Endothelial cell of hepatic sinusoid (primary cell): ENCODE results near the gene TRIM67.
"Not testable (repeated sequence)": the region's sequence is repeated elsewhere in the genome, so short reads cannot be mapped to it uniquely, and the experiment has no call there.

Experiments used
- in situ Hi-C: cut with HindIII; loops from 2 replicates; pipeline ENCODE4 v1.10.0; 2017; ENCODE audit warnings: low sequenced_read_pairs

The TRIM67 gene

DNA sequence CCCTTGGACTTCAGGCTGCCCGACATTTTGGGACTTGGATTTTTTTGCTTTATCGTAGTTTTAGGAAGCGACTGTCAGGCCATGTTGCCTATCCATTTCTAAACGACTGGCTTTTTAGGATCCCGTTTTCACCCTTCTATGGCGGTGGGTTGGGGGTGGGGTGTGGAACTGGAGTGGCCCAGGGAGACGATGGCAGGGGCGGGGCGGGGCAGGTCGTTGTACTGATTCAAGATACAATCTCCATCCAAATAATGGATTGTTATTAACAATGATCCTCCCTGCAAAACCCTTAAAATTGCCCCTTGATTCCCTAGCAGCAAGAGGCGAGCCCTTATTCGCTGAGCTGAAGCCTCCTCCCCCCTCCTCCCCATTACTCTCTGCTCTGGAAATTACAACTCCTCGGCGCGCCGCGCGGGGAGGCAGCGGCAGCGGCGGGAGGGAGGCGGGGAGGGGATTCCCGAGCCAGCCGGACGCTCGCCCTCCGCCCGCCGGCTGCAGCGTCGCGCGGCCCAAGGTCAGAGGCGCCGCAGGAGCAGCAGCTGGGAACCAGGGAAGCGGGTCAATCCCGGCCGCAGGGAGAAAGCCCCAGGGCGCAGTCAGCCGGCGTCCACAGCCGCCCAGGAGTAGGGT, at the start of gene TRIM67:
Gene TRIM67, plus strand, starts transcription at position 392 of the 630 bp plus-strand sequence. CDS start 912 bp downstream, outside the sequence.
- in situ Hi-C loops, result no loop called here

DNA sequence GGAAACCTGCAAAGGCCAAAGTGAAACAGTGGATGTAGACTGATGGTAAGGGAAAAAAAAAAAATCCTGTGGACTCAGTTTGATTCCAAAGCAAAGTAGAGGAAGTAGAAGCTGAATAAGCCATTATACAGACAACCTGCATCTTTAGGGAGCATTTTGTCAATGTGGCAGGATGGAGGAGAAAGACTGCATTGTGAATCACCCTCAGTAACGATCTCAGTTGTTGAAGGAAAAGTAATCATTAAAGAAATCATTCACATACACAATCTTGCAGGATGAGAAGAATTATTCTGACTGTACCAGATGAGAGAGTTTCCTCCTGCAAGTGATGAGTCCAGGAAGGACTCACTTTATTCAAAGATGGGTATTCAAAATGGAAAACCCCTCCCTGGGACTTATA, 45.1 kb upstream of the TRIM67 start:
- in situ Hi-C loops, result no loop called here

DNA sequence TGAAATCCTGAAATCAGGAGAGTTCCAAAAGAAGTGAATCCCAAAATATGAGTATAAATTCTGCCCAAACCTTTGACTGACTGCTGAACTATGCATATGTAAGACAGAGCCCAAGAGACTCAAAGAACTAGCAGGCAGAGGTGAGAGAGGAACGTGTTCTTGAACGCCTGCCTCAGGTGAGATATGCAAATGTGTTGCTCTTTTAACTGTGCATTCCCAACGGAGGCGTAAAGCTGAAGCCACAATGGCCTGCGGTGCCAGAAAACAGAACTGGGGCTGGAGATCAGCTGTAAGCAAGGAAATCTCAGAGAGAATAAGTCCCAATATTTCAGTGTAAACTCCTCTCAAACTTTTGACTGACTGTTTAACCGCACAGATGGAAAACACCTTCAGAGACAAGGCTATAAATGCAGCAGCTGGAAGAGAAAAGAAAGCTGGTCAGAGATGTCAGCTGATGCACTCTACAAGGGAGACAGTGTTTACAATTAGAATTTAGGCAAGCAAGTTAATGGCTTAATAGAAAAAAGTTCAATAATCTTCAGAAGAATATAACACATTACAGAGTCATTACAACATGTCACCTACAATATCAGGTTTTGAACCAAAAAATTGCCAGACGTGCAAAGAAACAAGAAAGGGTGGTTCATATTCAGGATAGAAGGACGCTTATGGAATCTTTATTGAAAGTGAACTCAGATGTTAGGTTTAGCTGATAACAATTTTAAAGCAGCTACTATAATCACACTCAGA, 43.0 kb upstream of the TRIM67 start:
- in situ Hi-C loops, result no loop called here

DNA sequence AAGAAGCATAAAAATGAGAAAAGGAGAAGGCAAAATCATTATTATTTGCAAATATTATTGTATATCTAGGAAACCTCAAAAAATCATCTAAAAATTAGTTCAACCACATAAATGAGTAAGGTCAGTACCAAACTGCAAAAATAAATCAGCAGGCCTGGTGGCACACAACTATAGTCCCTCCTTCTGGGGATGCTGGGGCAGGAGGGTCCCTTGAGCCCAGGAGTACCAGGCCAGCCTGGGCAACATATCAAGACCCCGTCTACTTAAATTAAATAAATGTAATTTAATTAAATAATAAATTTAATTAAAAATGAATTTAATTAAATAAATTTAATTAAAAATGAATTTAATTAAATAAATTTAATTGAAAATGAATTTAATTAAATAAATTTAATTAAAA, 40.3 kb upstream of the TRIM67 start:
- in situ Hi-C loops, result no loop called here

DNA sequence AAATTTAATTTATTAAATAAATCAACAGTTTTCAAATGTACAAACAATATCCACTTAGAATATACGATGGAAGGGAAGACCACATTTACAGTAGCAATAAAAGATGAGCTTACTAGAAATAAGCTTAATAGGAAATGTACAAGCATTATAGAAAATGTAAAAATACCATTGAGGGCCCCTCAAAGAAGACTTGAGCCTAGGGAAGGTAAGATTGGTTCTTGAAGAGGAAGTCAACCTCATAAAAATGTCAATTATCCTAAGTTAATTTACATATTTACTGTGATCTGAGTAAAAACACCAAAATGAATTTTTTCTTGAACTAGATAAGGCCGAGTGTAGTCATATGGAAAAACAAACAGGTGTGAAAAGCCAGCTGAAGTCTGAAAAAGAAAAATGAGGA, 39.7 kb upstream of the TRIM67 start:
- in situ Hi-C loops, result no loop called here

DNA sequence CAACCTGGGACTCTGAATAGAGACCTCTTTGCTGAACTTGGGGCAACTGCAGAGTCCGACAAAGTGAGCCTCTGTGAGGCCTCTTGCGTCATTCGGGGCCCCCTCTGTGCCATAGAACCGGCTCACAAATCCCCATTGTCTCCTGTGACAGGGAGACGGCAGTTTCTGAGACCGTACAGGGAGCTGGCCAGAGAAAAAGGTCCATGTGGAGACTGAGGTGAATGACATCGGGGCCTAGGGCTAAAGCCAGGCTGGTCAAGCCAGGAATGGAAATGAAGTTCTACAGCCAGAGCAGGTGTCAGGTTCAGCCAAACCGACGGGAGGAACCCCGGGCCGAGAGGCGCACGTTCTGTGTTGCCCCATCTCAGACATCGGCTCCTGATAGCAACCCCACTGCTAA, 37.1 kb upstream of the TRIM67 start:
- in situ Hi-C loops, result no loop called here

DNA sequence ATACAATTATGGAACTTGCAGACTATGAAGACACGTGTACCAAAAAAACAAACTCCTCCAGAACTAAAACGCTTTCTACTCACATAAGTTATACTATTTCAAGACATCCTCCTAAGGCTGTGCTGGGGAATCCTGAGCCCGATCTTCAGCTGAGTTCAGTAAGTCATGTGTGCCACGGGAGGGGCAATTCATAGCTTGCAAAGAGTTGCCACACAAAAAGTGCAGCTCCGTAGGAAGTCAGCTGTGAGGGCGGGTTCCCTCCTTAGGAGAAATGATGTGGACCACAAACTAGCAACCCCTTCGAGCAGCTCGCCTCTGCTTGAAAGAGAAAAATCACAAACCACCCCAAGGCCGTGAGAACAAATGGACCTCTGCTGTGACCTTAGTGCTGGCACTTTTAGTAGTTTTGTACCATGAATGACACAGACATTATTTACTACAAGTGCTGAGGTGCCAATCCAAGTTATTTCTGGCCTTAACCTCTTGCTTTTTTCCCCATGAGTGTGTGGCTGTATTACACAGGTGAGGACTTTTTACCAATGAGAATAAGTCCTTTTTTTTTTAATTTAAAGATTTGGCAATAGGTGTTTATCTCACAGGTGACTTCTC, 35.8 kb upstream of the TRIM67 start:
- in situ Hi-C loops, result no loop called here

DNA sequence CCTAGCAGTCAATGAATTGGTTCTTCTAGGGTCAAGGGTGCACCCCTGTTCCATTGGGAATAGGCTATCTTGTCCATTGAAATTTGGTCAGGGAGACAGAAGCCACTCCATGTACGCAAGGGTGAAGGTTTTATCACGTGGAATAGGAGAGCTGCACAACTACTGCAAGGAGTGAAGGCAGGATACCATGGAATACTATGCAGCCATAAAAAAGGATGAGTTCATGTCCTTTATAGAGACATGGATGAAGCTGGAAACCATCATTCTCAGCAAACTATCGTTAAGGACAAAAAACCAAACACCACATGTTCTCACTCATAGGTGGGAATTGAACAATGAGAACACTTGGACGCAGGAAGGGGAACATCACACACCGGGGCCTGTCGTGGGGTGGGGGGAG, 34.8 kb upstream of the TRIM67 start:
- in situ Hi-C loops, result not testable (repeated sequence)

DNA sequence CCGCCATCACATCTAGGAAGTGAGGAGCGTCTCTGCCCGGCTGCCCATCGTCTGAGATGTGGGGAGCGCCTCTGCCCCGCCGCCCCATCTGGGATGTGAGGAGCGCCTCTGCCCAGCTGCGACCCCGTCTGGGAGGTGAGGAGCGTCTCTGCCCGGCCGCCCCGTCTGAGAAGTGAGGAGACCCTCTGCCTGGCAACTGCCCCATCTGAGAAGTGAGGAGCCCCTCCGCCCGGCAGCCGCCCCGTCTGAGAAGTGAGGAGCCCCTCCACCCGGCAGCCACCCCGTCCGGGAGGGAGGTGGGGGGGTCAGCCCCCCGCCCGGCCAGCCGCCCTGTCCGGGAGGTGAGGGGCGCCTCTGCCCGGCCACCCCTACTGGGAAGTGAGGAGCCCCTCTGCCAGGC, 33.4 kb upstream of the TRIM67 start:
- in situ Hi-C loops, result not testable (repeated sequence)

DNA sequence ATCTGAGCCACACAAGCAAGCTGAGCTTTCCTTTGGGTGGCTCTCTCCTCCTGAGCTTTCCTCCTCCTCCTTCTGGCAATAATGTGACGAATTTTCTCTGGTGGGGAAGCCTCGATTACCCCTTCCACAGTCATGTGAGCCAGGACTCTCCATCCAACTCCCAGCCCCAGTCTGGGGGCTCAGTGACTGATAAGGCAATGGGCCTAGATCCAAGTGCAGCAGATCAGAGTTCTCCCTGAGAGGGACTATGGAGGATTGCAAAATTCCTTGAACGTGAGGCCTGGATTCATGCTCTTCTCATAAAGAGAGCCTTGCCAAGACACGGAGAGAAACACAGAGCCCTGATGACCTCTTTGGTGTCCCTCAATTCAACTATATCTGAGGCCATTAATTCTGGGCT, 31.3 kb upstream of the TRIM67 start:
- in situ Hi-C loops, result no loop called here

DNA sequence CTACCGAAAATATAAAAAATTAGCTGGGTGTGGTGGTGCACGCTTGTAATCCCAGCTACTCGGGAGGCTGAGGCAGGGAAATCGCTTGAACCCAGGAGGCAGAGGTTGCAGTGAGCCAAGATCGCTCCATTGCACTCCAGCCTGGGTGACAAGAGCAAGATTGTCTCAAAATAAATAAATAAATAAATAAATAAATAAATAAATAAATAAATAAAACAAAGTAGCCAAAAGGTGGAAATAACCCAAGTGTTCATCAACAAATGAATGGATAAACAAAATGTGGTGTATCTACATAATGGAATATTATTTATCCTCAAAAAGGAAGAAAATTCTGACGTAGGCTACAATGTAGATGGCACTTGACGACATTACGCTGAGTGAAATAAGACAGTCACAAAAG, 29.3 kb upstream of the TRIM67 start:
- in situ Hi-C loops, result not testable (repeated sequence)

DNA sequence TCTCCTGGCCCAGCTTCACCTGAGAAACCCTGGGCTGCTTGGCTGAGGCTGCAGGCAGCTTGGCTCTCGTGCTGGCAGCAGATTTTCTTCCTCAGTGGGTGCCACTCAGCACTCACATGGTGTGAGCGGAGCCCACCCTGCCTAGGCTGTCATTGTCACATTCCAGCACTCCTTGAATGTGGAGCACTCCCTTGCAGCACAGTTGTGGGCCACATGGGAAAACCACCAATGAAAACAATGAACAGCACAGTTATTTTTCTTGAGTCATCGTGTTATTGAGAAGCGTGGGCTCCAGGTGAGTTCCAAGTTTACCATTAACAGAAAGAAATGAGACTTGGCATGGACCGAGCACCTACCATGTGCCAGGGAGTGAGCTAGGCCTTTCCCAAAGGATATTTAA, 27.2 kb upstream of the TRIM67 start:
- in situ Hi-C loops, result no loop called here

DNA sequence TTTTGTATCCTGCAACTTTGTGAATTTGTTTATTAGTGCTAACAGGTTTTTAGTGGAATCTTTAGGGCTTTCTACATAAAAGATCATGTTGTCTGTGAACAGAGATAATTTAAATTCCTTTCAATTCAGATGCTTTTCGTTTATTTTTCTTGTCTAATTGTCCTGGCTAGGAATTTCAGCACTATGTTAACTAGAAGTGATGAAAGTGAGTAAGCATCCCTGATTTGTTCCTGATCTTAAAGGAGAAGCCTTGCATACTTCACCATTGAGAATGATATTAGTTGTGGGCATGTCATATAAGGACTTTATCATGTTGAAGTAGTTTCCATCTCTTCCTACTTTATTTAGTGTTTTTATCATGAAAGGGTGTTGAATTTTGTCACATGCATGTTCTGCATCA, 23.6 kb upstream of the TRIM67 start:
- in situ Hi-C loops, result no loop called here

DNA sequence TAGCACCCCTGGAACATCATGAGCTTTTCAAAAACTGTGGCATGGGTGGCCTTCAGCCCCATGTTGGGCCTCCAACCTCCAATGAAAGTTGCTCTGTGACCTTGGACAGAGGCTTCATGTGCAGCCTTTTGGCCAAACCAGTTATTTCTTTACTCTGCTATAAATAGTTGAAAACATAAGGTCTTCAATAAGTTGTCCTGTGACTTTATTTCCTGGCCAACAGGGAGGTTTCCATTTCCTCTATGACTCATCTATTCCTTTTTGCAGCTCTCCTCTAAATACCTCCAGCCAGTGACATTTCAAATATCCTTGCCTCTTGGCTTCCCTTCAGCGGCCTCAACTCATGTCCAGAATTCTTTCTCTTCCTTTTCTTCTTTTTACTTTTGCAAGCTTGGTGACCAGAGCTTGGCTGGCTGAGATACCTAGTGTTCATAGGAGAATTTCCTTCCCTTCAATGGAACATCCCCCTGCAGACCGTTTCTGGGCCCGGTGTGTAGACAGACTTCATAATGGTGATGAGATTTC, 22.7 kb upstream of the TRIM67 start:
- in situ Hi-C loops, result no loop called here

DNA sequence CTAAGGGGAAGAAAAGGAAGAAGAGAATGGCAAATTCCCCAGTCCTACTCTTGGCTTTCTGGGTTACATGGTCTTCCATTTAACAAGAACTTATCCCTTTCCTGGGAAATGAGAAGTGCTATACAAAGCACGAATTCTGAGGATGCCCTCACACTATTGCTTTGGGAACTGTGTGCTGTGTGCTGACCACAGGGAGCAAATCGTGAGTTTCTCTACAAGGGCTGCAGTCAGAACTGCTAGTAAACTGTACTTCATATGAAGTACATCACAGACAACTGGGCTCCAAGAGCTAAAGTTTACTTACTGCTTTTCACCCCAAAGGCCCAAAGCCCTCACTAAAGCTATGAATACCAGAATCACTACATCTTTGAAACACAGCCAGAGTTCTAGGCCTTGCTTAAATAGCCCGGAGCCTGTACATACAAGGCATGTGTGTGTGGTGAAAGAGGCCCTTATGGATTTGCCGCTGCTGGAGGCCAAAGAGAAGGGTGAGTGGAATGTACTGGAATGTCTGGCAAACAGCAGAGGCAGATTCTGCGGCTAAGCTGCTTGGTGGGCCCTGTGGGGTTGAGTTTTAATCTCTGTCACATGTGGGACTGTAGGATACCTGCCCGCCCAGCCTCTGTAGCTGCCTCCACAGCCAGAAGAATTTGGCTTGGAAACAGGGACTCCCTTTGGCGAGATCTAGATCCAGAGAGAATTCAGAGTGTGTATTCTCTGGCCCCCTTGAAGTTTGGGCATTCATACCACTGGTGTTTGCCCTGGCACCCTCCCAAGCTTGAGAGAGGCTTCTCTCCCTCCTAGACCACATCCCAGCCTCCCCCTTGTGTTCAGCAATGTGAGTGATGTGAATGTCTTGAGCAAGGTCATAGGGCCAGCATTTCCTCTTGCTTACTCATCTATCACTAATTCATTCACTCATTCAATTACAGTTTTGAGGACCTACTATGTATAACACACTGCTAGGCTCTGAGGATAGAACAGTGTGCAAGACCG, 21.9 kb upstream of the TRIM67 start:
- in situ Hi-C loops, result loop anchor here (5.0 kb wide), 1 partner anchor 38 kb away; no protein-coding TSS in a partner anchor

DNA sequence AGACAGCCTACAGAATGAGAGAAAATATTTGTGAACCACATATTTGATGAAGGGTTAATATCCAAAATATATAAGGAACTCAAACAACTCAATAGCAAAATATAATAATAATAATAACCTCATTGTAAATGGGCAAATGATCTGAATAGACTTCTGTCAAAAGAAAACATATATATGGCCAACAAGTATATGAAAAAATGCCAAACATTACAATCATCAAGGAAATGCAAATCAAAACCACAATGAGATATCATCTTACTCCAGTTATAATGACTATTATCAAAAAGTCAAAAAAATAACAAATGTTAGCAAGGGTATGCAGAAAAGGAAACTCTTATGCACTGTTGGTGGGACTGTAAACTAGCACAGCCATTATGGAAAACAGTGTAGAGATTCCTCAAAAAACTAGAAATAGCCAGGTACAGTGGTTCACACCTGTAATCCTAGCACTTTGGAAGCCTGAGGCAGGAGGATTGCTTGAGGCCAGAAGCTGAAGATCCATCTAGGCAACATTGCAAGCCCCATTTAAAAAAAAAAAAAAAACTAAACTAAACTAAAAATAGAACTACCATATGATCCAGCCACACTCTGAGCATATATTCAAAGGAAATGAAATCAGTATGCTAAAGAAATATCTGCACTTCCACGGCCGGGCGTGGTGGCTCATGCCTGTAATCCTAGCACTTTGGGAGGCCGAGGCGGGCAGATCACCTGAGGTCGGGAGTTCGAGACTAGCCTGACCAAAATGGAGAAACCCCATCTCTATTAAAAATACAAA, 17.3 kb upstream of the TRIM67 start:
- in situ Hi-C loops, result loop anchor here (5.0 kb wide), 1 partner anchor 42 kb away; no protein-coding TSS in a partner anchor

DNA sequence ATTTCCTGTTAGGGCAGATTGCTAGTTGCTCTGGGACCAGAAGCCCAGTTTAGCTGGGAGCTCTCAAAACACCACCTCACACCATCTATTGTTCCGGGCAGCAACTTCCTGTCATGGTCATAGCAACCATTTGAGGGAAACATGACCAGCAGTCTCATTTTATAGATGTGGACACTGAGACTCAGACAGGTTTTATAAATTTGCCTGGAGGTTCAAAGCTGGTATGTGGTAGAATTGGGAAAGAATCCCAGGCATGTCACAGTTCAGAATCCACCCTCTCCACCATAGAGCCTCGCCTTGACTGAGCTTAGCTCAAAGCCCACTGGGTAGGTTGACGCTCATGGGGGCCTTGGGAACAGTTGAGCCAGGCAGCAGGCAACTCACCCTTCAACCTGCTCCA, 14.0 kb upstream of the TRIM67 start:
- in situ Hi-C loops, result no loop called here

DNA sequence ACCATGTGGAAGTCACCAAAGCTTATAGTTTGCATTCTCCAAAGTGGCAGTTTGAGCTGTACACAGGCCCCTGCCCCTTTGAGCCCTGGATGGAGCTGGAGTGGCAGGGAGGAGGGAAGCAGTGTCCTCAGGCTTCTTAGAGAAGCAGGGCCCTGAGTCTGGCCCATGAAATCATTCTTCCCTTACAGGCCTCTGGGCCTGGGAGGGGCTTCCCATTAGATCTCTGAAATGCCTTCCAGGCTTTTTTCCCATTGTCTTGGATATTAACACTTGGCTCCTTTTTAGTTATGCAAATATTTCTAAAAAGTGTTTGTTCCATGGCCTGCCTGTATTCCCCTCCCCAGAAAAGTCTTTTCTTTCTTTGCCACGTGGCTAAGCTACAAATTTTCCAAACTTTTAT, 10.0 kb upstream of the TRIM67 start:
- in situ Hi-C loops, result loop anchor here (5.0 kb wide), 2 partner anchors 45 to 95 kb away; no protein-coding TSS in a partner anchor

DNA sequence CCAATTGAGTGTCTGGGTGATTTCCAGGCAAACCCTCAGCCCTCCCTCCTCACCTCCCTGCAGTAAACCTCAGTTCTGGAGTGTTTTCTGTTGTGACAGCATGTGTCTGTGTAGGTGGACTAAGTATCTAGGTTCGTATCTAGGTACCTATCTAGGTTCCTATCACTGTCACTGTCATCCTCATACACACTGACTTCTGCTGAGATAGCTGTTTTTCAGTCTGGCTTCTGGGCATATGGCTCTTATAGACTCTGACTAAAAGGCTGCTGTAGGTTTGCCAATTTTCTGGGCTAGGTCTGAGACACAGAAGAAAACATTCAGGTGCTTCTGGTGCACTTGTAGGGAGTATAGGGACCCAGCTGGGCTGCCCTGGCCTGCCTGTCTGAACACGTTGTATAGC, 8.1 kb upstream of the TRIM67 start:
- in situ Hi-C loops, result loop anchor here (5.0 kb wide), 2 partner anchors 44 to 96 kb away; no protein-coding TSS in a partner anchor

DNA sequence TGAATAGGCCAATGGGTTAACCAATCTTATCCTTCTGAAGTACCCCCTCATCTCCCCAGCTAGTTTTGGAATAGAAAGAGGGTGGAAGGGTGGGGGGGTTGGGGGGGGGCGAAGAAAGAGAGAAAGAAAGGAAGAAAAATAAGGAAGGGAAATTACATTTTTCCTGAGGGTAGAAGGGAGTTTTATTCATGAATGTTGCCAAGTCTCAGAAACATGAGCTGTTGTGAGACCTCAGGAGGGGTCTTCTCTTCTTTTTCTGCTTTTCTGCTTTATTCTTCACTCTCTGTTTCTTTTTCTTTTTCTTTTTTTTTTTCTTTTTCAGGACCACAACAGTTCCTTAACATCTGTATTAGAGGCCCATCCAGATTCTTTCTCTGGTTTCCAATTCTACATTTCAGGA, 6.0 kb upstream of the TRIM67 start:
- in situ Hi-C loops, result no loop called here
